ENCODE data around the gene HOXB3.
"Not testable (repeated sequence)": the region's sequence is repeated elsewhere in the genome, so short reads cannot be mapped to it uniquely, and the experiment has no call there.

The HOXB3 gene

DNA sequence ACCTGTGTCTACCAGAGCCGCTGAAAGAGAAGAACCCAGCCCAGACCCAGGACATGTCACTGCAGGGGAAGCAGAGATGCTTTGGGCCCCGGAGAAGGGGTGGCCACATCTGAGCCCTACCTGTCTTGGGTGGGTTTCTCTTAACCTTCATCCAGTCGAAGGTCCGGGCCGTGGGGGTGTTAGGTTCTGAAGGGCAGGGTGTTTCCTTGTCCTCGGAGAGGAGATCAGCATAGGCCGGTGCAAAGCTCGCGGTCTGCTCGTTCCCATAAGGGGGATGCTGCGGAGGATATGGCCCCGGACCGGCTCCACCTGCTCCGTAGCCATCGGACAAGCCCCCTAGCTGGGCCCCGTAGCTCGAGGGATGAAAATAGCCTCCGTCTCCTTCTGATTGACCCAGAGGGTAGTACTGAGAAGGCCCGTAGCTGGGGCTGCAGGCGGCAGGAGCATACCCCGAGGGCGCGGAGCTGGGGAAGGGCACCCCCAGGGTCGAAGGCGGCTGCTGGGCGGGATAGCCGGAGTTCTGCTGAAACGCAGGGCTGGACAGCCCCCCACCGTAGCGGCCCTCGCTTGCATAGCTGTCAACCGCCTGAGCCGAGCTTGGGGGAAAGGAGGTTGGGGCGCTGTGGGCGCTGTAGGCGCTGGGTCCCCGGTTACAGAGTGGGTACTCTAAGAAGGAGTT, 59.7 kb downstream of the HOXB3 start:
- in situ Hi-C loops (cut with MboI; ENCODE audit: low sequenced_read_pairs) = no loop called here

DNA sequence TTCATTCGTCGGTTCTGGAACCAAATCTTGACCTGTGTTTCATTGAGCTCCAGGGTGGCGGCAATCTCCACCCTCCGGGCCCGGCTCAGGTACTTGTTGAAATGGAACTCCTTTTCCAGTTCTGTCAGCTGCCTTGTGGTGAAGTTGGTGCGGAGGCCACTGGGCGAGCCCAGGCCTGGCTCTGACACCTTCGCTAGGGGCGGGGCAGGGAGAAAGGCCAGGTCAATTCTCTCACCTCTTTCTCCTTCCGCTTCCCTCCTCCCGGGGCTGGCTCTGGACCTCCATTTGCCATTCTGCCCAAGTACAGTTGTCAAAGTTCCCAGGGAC, 60.4 kb downstream of the HOXB3 start:
- in situ Hi-C loops (cut with MboI; ENCODE audit: low sequenced_read_pairs) = no loop called here

DNA sequence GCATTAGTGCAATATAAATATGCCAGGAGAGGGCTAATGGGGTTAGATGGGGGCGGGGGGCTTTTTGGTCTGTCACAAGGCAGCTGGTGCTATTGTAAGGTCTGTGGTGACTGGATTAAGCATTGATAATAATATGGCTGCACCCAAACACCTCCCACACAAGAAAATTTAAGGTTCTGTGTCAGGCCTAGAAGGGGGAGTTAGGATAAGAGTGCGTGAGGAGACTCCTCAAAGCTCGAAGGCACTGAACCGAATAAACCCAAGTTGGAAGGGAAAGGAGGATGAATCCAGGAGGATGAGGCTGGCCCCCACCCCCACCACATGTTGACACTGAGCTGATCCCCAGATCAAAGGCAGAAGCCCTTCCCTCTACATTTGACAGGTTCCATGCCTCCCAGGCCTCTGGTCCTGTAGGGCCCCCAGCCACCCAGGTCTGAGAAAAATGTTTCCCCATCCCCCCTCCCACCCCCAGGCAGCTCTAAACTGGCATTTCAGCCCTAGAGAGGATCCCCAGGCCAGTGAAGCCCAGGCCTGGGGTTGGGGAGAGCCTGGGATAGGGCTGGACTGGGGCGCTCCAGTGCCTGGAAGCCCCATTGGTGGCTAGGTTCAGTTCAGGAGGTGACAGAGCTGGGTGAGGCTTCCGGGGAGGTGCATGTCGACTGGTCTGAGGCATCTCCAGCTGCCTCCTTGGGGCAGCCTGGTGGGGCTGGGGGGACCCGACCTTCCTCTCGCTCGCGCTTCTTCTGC, 60.9 kb downstream of the HOXB3 start:
- in situ Hi-C loops (cut with MboI; ENCODE audit: low sequenced_read_pairs) = no loop called here

DNA sequence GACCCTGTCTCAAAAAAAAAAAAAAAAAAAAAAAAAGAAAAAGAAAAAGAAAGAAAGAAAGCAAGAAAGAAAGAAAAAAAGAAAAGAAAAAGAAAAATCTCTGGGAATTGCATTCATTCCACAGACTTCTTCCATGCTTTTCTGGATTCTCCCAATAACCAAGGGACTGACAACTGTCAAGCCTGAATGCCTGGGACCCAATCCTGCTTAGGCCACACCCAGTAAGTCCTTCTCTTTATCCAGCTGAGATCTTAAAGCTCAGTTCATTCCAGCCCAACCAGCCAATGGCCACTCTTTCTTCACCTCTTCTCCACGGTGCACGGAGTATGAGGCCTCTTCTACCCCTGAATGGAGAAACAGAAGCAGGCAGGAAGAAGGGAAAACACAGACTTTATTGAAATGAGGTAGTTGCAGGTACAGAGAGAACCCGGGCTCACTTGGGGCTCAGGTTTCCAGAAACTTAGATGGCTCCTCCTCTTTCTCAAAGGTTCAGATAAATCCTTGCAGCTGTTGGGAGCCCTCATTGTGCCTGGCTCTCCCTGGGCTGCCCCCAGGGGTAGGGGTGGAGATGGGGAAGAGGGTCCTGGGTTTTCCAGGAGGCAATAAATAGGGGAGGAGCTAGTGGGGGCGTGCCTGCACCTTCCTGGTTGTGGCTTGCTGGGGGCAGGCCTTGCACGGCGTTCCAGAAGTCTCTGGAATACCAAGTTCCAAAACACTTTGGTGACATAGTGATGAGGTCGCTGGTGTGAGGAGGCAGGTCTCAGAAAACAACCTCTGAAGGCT, 61.7 kb downstream of the HOXB3 start:
- in situ Hi-C loops (cut with MboI; ENCODE audit: low sequenced_read_pairs) = no loop called here

DNA sequence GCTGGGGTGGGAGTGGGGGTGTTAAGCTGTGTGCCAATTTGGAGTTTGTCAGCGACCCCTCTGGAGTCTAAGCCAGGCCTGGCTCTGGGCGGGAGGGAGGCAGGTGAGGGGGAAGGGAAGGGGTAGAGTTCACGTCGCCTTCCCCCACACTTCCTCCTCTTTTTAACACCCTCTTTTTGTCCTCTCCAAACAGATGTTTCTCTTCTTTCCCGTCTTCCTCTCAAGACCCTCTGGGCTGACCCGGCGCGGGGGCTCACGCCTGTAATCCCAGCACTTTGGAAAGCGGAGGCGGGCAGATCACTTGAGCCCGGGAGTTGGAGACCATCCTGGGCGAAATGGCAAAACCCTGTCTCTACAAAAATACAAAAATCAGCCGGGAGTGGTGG, 62.5 kb downstream of the HOXB3 start:
- in situ Hi-C loops (cut with MboI; ENCODE audit: low sequenced_read_pairs) = no loop called here

DNA sequence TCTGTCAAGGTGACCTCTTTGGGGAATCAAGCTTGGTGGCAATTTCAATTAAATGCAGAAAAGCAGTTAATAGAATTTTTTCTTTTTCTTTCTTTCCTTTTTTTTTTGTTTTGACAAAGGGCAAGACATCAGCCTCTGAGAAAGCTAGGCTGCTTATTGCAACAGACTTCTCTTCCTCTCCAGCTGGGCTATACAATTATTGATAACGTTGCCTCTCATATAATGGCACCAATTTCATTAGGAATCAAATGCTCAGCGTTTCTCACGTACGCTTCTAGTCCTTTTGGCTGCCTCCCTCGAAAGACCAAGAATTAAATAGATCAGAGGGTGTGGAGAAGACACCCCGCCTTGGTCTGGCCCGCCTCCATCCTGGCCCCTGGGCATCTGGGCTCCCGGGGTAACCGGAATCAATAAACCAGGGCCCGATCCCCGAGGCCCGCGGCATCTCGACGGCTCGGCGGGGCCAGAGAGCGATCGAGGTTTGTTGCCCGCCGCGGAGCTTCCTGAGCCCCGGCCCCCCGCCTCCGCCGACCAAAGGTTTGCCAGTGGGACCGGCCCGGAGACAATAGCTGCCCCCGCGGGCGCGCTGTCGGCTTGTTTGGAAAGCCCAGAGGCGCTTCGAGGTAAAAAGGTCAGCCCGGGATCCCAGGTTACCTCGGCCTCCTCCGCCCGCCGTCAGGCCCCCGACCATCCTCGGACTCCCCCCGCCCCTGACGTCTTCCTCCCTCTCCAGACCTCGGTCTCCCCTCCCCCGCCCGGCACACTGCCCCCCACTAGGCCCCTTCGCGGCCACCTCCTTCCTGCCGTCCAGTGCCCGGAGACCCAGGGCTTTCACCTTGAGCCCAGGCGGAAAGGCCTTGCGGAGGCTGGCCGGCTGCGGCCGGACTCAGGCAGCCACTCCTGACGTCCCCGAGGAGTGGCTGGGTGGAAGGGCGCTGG, 63.2 kb downstream of the HOXB3 start:
- in situ Hi-C loops (cut with MboI; ENCODE audit: low sequenced_read_pairs) = no loop called here

DNA sequence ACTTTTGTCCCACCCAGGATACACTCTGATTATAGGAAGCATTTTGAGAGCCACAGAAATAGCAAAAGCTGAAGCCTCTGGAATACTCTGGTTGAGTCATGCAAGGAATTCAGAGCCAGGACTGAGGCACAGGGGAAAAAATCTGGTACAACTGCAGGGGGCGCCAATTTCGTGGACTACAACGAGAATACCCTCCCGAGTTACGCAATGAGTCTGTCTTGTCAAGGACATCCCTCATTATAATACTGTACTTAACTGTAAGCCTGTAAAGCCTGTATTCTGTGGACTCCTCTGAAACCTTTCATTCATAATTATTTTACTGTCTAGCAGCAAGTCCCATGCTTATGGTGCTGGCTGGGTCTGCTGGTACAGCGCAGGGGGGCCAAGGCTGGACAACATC, 67.0 kb downstream of the HOXB3 start:
- in situ Hi-C loops (cut with MboI; ENCODE audit: low sequenced_read_pairs) = no loop called here

DNA sequence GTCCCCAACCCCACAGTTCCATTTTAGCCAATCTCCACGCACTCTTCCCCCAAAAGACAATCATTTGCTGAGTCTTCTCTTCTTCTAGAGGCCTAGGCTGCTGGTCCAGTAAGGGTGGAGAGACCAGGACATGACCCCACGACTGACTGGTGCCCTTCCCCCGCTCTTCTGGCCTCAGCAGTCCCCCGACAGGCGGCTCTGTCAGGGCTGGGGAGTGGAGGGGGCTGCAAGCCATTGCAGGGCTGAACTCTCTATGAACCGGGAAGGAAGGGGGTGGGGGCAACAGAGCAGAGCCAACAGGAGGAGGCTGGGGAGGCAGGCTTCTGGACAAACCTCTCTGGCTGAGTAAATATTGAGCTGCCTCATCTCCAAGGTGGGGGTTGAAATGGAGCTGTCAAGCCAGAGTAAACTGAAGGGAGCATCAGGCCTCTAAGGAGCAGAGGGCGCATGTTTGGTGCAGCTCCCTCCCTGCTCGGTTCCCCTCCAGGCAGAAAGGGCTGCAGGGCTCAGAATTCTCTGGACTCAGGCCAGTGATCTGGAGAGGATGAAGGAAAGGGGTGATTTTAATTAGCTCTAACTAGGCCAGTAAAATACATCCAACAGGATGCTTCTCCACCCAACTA, 67.9 kb downstream of the HOXB3 start:
- in situ Hi-C loops (cut with MboI; ENCODE audit: low sequenced_read_pairs) = no loop called here

DNA sequence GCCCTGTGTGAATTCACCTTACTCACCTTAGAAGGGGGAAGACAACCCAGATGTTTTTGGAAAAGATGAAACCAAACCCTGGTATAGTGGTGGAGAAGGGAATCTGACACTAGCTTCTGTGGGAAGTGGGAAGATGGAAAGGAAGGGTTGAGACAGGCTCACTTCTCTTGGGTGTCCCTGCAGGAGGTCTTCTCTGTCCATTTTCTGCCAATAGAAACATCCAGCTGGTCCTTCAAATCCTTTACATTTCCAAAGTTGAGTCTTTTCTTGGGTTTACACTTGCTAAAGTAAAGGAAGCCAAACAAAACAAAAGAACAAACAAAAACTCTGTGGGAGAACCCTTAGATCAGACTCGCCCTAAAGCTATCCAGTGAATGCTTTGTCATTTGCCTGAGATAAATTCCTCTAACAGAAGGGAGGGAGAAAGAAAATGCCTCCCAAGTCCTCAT, 69.4 kb downstream of the HOXB3 start:
- in situ Hi-C loops (cut with MboI; ENCODE audit: low sequenced_read_pairs) = no loop called here

DNA sequence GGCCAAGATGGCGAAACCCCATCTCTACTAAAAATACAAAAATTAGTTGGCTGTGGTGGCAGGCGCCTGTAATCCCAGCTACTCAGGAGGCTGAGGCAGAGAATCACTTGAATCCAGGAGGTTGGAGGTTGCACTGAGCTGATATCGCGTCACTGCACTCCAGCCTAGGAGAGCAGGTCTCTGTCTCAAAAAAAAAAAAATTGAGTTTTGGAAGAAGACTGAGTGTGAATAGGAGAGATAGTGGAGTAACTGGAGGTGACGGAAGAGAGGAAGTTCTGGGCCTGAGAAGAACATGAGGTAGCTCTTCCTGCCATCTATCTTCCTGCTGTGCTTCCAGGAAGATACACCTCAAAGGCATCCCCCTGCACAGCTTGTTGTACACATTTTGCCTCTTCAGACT, 70.6 kb downstream of the HOXB3 start:
- in situ Hi-C loops (cut with MboI; ENCODE audit: low sequenced_read_pairs) = no loop called here

DNA sequence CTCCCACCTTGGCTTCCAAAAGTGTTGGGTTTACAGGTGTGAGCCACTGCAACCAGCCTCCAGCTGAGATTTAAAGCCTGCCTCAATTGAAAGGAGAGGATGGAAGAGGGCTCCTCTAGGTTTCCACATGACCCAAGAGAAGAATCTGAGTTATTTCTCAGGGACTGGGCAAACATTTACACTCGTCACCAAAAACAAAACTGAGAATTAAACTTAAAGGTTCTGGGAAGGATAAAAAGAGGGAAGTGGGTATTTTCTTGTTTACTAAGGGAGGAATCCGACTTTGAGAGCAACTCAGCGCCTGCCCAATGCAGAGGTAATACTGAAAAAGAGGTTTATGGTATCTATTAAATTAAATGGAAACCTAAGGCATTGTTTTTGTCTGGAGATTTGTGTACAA, 72.6 kb downstream of the HOXB3 start:
- in situ Hi-C loops (cut with MboI; ENCODE audit: low sequenced_read_pairs) = no loop called here

DNA sequence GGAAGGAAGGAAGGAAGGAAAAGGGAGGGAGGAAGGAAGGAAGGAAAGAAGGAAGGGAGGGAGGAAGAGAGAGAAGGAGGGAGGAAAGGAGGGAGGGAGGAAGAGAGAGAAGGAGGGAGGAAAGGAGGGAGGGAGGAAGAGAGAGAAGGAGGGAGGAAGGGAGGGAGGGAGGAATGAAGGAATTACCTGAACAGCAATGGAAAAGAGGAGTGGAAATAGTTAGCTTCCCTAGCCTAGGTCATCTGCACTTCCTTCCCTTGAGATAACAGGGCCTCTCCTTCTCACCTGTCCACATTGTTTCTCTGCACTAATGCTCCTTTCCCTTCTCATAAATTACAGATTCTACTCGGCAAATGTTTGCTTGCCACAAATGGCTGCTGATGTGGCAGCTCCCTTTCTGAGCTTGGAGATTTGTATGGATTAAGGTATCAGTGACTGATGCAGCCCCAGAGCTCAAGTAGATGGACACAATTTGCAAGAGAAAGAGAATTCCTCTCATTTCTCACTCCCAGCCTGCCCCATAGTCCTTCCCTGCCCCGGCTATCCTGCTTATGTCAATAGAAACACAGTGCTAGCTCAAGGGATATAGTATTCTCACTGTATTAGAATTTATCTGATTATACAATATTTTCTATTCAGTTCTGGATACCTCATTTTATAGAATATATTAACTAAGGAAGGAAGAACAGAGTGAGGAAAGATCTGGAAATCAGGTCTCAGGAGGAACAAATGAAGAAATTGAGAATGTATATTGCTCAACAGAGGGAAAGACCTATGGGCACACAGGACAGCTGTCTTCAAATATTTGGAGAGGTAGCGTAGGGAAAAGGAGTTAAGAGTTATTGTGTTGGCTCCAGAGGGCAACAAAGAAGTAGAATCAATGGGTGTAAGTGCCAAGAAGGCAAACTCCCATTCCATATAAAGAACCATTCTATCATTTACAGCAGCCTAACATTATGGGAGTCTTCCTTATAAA, 73.8 kb downstream of the HOXB3 start:
- in situ Hi-C loops (cut with MboI; ENCODE audit: low sequenced_read_pairs) = no loop called here

DNA sequence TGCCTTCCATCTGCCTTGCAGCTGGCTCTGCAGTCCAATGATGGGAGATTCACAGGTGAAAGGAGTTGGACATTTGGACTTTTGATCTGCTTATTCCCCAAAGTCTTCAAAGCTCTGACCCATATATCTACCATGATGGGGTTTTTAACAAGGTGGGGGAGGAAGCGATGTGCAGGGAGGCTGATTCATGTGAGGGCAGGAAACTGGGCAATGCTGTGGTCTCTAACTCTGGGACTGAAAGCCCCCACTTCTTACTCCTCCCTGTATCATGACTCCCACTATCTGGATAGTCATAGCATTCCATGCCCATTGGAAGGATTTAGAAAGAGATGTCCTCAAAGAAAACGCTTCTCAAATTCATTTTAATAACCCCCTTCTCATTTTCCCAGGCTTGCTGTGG, 75.6 kb downstream of the HOXB3 start:
- in situ Hi-C loops (cut with MboI; ENCODE audit: low sequenced_read_pairs) = no loop called here

DNA sequence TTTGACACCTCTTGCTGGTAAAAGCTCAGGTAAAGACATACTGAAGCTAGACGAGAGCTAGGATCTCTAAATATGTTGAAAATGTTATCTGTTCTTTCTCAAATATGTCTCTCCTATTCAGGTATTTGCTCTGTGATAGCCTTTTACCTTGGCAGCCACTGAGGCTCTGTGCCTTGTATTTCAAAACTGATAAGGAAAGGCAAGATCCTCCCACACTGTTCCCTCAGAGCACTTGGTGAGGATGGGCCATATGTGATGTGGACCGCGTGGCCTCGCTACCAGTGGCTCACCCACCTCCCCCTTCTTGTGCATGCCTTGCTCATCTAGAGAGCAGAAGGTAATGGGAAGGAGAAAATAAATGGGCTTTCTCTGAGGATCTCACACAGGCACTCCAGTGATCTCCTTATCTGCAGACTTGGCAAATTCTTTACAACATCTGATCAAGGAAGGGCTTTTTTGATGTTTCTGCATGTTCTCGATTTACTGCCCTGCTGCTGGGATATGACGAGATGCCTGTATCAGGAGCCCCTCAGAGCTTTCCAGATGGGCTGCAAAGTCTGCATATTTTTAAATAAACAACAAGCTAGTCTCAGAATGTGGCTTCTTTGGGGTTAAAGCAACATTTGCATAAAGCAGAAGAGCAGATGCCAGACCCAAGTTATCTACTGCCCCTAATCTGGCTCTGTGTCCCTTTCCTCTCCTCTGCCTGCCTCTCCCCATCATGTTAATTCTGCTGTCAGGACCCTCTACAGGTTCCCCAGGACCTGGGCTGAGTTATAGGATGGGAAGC, 76.2 kb downstream of the HOXB3 start:
- in situ Hi-C loops (cut with MboI; ENCODE audit: low sequenced_read_pairs) = no loop called here

DNA sequence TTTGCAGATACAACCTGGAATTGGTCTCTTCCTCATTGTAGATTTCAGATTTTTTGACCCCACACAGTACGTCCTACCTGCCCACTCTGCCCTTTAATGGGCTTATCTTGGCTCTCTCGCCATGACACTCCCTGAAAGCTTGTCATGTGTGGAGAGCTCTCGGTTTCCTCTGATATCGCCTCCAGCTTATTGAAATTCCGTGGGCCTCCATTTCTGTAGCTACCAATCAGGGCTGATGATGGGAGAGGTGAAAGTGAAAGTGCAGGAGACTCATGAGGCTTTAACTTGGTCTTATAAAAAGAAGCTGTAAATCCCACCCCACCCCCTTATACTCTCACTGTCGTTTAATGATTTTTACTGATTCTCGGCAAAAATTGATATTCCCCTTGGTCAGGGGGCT, 76.9 kb downstream of the HOXB3 start:
- in situ Hi-C loops (cut with MboI; ENCODE audit: low sequenced_read_pairs) = no loop called here

DNA sequence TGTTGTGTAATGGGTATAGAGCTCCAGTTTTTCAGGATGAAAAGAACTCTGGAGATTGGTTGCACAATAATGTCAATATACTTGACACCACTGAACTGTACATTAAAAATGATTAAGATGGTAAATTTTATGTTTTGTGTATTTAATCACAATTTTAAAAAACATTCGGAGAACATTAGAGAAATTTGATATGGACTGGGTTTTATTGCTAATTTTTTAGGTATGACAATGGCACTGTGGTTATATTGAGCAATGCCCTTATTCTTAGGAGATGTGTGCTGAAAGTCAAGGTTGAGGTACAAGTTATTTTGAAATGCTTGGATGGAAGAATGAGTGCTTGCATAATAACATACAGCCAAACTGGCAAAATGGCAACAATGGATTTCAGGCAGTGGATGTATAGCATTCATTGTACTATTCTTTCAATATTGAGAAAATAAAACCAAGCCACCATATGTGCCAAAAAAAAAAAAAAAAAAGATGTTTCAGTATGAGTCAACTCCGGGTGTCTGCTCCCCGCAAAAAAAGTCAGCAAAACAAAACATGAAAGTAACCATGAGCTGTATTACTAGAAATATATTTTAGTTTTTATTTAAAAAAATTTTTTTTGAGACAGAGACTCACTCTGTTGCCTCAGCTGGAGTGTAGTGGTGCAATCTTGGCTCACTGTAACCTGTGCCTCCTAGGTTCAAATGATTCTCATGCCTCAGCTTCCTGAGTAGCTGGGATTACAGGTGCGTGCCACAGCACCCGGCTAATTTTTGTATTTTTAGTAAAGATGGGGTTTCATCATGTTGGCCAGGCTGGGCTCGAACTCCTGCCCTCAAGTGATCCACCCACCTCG, 79.1 kb downstream of the HOXB3 start:
- in situ Hi-C loops (cut with MboI; ENCODE audit: low sequenced_read_pairs) = no loop called here

DNA sequence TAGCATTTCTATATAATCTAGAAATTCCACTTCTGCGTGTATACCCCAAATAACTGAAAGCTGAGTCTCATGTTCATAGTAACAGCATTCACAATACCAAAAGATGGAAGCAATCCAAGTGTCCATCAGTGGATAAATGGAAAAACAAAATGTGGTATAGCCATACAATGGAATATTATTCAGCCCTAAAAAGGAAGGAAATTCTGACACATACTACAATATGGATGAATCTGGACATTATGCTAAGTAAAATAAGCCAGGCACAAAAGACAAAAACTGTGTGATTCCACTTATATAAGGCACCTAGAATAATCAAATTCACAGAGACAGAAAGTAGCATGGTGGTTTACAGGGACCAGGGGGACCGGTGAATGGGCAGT, 79.7 kb downstream of the HOXB3 start:
- in situ Hi-C loops (cut with MboI; ENCODE audit: low sequenced_read_pairs) = no loop called here

DNA sequence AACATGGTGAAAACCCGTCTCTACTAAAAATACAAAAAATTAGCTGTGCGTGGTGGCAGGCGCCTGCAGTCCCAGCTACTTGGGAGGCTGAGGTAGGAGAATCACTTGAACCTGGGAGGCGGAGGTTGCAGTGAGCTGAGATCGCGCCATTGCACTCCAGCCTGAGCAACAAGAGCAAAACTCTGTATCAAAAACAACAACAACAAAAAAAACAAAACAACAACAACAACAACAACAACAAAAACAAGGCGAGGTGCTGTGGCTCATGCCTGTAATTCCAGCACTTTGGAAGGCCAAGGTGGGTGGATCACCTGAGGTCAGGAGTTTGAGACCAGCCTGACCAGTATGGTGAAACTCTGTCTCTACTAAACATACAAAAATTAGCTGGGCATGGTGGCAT, 80.3 kb downstream of the HOXB3 start:
- in situ Hi-C loops (cut with MboI; ENCODE audit: low sequenced_read_pairs) = not testable (repeated sequence)

All from HL-60/S4 (cell line).